HCT116 (cell line): ENCODE results near the gene GFY. TPM values are rescaled to one million over a fixed set of nuclear protein-coding genes. Genes with fewer than 3 reads are reported as not detected.

Experiments used
- ATAC-seq: fragments of 200-7000 bp; cut with Tn5 transposase; 2 replicates; pipeline ENCODE4 v1.9.1; 2020; ENCODE audit warnings: mild to moderate bottlenecking, moderate library complexity
- BruUV-seq: library from RNA; stranded (reverse); fragments of 400-500 nt; replicated peaks from 2 replicates; lab custom pipeline; 2021; lab: Mats Ljungman, UMichigan
- CTCF ChIA-PET: fragments of 300-600 bp; sonication (Branson Sonifier 250); formaldehyde crosslinking; loops from one replicate; lab custom pipeline; 2021; ENCODE audit warnings: antibody characterized with exemption; lab: Charles Lee
- POLR2A ChIA-PET: fragments of 300-600, 350-600 bp; sonication (Branson Sonifier 250); formaldehyde crosslinking; loops from one replicate; lab custom pipeline; 2021; ENCODE audit warnings: antibody characterized with exemption; lab: Charles Lee
- RAD21 ChIA-PET, 2 experiments: fragments of 300-600 bp; sonication (Branson Sonifier 250); formaldehyde crosslinking; loops; one replicate each; lab custom pipeline; 2023; ENCODE audit warnings: low total read pairs in 2 of 2; ENCODE audit not compliant: uncharacterized antibody in 2 of 2, unreplicated experiment in 2 of 2, low non-redundant PET in 1 of 2; lab: Charles Lee
- DNase-seq: peaks from one replicate; pipeline ENCODE4 v3.0.0-alpha.2; 2010; ENCODE audit warnings: low read depth, low spot score
- H2AFZ ChIP-seq: fragments of 200-600 bp; shearing (Covaris generic), sonication (generic); 2 replicates; pipeline ENCODE4 v1.6.1; 2017; ENCODE audit warnings: low read depth, mixed run types, mixed read lengths, antibody characterized with exemption, low read length; ENCODE audit not compliant: poor library complexity, severe bottlenecking
- H3K27ac ChIP-seq: 2 replicates; pipeline ENCODE4 v1.5.1; 2012; ENCODE audit warnings: low read depth, low read length
- H3K27me3 ChIP-seq: fragments of 200-600 bp; sonication (generic); 2 replicates; pipeline ENCODE4 v1.6.1; 2016; ENCODE audit warnings: mixed run types, low read length, mixed read lengths; ENCODE audit not compliant: insufficient read depth
- H3K36me3 ChIP-seq, 2 experiments: fragments of 200-500 bp in 1 of 2; fragments of 200-600 bp in 1 of 2; sonication (Bioruptor generic) in 1 of 2; sonication (generic) in 1 of 2; 2 replicates each; pipeline versions ENCODE4 v1.5.1 to v1.6.1; 2014 to 2016; ENCODE audit warnings: low read length in 2 of 2, inconsistent platforms in 1 of 2, mixed read lengths in 1 of 2, mixed run types in 1 of 2; ENCODE audit not compliant: insufficient read depth in 2 of 2, control insufficient read depth in 1 of 2
- H3K4me1 ChIP-seq, 2 experiments: fragments of 200-600 bp in 1 of 2; sonication (generic) in 1 of 2; 2 replicates each; pipeline versions ENCODE4 v1.5.1 to v1.6.1; 2012 to 2017; ENCODE audit warnings: low read length in 2 of 2, inconsistent platforms in 1 of 2, mild to moderate bottlenecking in 1 of 2, mixed read lengths in 1 of 2, mixed run types in 1 of 2, moderate library complexity in 1 of 2; ENCODE audit not compliant: insufficient read depth in 2 of 2, control insufficient read depth in 1 of 2
- H3K4me2 ChIP-seq: fragments of 200-600 bp; sonication (generic); 2 replicates; pipeline ENCODE4 v1.6.1; 2017; ENCODE audit warnings: mixed run types, low read length, mixed read lengths
- H3K4me3 ChIP-seq, 2 experiments: fragments of 200-600 bp in 1 of 2; sonication (generic) in 1 of 2; replicated peaks in 1 of 2; 2 replicates each; pipeline ENCODE4 v1.5.1; 2011 to 2016; ENCODE audit warnings: low read length in 2 of 2, control low read depth in 1 of 2, low read depth in 1 of 2, mild to moderate bottlenecking in 1 of 2, mixed read lengths in 1 of 2, mixed run types in 1 of 2
- H3K79me2 ChIP-seq: fragments of 200-600 bp; sonication (generic); 2 replicates; pipeline ENCODE4 v1.6.1; 2017; ENCODE audit warnings: mild to moderate bottlenecking, mixed run types, low read length, moderate library complexity, mixed read lengths; ENCODE audit not compliant: insufficient read depth
- H3K9ac ChIP-seq: fragments of 200-600 bp; sonication (generic); 2 replicates; pipeline ENCODE4 v1.6.1; 2016; ENCODE audit warnings: low read length, mixed read lengths
- H3K9me2 ChIP-seq: fragments of 200-600 bp; sonication (generic), shearing (Covaris generic); 2 replicates; pipeline ENCODE4 v1.6.1; 2017; ENCODE audit warnings: mixed run types, mild to moderate bottlenecking, moderate library complexity; ENCODE audit not compliant: insufficient read depth
- H3K9me3 ChIP-seq, 2 experiments: fragments of 200-500 bp in 1 of 2; fragments of 200-600 bp in 1 of 2; sonication (Bioruptor generic) in 1 of 2; sonication (generic) in 1 of 2; 2 replicates each; pipeline ENCODE4 v1.6.1; 2014 to 2017; ENCODE audit warnings: low read length in 2 of 2, mixed read lengths in 2 of 2, inconsistent platforms in 1 of 2, low read depth in 1 of 2, mild to moderate bottlenecking in 1 of 2, mixed run types in 1 of 2, moderate library complexity in 1 of 2; ENCODE audit not compliant: control insufficient read depth in 1 of 2, insufficient read depth in 1 of 2
- H4K20me1 ChIP-seq: fragments of 200-600 bp; sonication (generic), shearing (Covaris generic); 2 replicates; pipeline ENCODE4 v1.6.1; 2017; ENCODE audit warnings: mixed run types, mild to moderate bottlenecking, moderate library complexity; ENCODE audit not compliant: insufficient read depth
- ATF3 ChIP-seq: IDR thresholded peaks from 2 replicates; pipeline ENCODE4 v1.6.1; 2012
- ELF1 ChIP-seq: IDR thresholded peaks from 2 replicates; pipeline ENCODE4 v1.6.1; 2012; ENCODE audit warnings: low read depth, borderline replicate concordance
- EZH2 ChIP-seq: fragments of 200-600 bp; sonication (generic); IDR thresholded peaks from 2 replicates; pipeline ENCODE4 v1.6.1; 2017; ENCODE audit warnings: antibody characterized with exemption, mixed run types
- EZH2phosphoT487 ChIP-seq: fragments of 200-600 bp; IDR thresholded peaks from 2 replicates; pipeline ENCODE4 v1.6.1; 2018; ENCODE audit warnings: antibody characterized with exemption, borderline replicate concordance
- RAD21 ChIP-seq: IDR thresholded peaks from 2 replicates; pipeline ENCODE4 v1.6.1; 2012; ENCODE audit warnings: low read depth, mild to moderate bottlenecking
- SP1 ChIP-seq: IDR thresholded peaks from 2 replicates; pipeline ENCODE4 v1.6.1; 2012; ENCODE audit warnings: low read depth
- SRF ChIP-seq: IDR thresholded peaks from 2 replicates; pipeline ENCODE4 v1.6.1; 2012; ENCODE audit warnings: low read depth
- ZBTB33 ChIP-seq: IDR thresholded peaks from 2 replicates; pipeline ENCODE4 v1.6.1; 2011; ENCODE audit warnings: mild to moderate bottlenecking, low read length, moderate library complexity; ENCODE audit not compliant: insufficient replicate concordance; ENCODE audit errors: extremely low read depth
- intact Hi-C: fragments of 100-400 bp; cut with micrococcal nuclease; formaldehyde crosslinking; loops from 2 replicates; pipeline ENCODE4 v1.10.0; 2022
- total RNA-seq: library from RNA; stranded (reverse); gene quantifications from one replicate; pipeline ENCODE4 v1.2.1, GENCODE V29; 2021; ENCODE audit not compliant: unreplicated experiment

GFY gene
- total RNA-seq, 1 experiment from 2014 or later = 2.6 TPM

- Histone ChIP-seq H2AFZ (no peak overlapping the region), H3K27me3 (no peaks in the 10 kb centered on the region), H3K9me3 (peaks cover 6 to 7% of the 10 kb centered on the region in 2 experiments), H3K79me2 (no peaks in the 10 kb centered on the region), H3K4me2 (no peak overlapping the region), H3K36me3 (no peaks in the 10 kb centered on the region), H3K4me3 (no peak overlapping the region), H3K9me2 (no peaks in the 10 kb centered on the region), H3K4me1 (no peaks in the 10 kb centered on the region), H4K20me1 (no peaks in the 10 kb centered on the region), H3K9ac (no peak overlapping the region), H3K27ac (no peak overlapping the region)
- CTCF ChIA-PET = interaction anchor here (1.5 kb wide), 1 partner anchor 20 kb away, joined by 3 read pairs; no protein-coding TSS in a partner anchor
- intact Hi-C loops = no loop called here
- DNase-seq = no peak
- no peak for TF ChIP-seq SRF
- no peak for TF ChIP-seq RAD21
- TF ChIP-seq EZH2 = no peak
- TF ChIP-seq EZH2phosphoT487 = no peak
- no peak for TF ChIP-seq ELF1
- no peak for TF ChIP-seq ATF3
- TF ChIP-seq SP1 = no peak
- no peak for TF ChIP-seq ZBTB33
- no TSS peak for BruUV-seq
- RAD21 ChIA-PET = no interaction called here
- ATAC-seq = no peak
- POLR2A ChIA-PET = interaction anchor here (0.7 kb wide), 1 partner anchor 8 kb away, joined by 3 read pairs; no protein-coding TSS in a partner anchor
These were observed 41.6 kb upstream of the GFY start for GRCh38 chr19:49383599-49383998.
